GM13977 (cell line): ENCODE measurements around the gene ZNF699.
"Not testable (repeated sequence)": the region's sequence is repeated elsewhere in the genome, so short reads cannot be mapped to it uniquely, and the experiment has no call there.

Experiments used
- DNase-seq: peaks from one replicate; pipeline ENCODE4 v3.0.0; 2012; ENCODE audit warnings: low spot score
- in situ Hi-C: fragments of 300-500 bp; cut with MboI; formaldehyde crosslinking; loops from one replicate; pipeline ENCODE4 v1.12.0; 2022; ENCODE audit warnings: low sequenced_read_pairs, low pct_unique_long_range_greater_than_20kb, mixed read lengths, inconsistent platforms; ENCODE audit not compliant: unreplicated experiment
- TF ChIP-seq, protein P1 (sequence below): IDR thresholded peaks from 2 replicates; pipeline ENCODE4 v1.5.1; 2012; ENCODE audit warnings: mild to moderate bottlenecking, control low read depth; ENCODE audit not compliant: insufficient read depth; ENCODE audit errors: extremely low read depth, missing control alignments

ZNF699 gene

GRCh38 chr19:9345005-9345404 lies 35.4 kb upstream of the ZNF699 start:
- TF ChIP-seq, protein P1, sequence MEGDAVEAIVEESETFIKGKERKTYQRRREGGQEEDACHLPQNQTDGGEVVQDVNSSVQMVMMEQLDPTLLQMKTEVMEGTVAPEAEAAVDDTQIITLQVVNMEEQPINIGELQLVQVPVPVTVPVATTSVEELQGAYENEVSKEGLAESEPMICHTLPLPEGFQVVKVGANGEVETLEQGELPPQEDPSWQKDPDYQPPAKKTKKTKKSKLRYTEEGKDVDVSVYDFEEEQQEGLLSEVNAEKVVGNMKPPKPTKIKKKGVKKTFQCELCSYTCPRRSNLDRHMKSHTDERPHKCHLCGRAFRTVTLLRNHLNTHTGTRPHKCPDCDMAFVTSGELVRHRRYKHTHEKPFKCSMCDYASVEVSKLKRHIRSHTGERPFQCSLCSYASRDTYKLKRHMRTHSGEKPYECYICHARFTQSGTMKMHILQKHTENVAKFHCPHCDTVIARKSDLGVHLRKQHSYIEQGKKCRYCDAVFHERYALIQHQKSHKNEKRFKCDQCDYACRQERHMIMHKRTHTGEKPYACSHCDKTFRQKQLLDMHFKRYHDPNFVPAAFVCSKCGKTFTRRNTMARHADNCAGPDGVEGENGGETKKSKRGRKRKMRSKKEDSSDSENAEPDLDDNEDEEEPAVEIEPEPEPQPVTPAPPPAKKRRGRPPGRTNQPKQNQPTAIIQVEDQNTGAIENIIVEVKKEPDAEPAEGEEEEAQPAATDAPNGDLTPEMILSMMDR, result no peak
- in situ Hi-C loops, result no loop called here
- no peak for DNase-seq

DNA sequence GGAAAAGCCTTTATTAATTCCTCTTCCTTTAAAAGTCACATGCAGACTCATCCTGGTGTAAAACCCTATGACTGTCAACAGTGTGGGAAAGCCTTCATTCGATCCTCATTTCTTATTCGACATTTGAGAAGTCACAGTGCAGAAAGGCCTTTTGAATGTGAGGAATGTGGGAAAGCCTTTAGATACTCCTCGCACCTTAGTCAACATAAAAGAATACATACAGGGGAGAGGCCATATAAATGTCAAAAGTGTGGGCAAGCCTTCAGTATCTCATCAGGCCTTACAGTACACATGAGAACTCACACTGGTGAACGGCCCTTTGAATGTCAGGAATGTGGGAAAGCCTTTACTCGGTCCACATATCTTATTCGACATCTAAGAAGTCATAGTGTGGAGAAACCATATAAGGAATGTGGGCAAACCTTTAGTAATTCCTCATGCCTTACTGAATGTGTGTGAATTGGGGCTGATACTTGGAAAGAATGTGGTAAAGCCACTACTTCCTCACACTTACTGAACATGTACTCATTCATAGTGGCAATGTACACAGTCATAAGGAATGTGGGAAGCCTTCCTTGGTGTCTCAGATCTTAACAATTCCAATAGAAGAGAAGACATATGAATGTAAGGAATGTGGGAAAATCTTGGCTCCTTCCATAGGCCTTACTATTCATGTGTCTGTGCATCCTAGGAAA lies 33.1 kb upstream of the ZNF699 start:
- in situ Hi-C loops, result no loop called here
- no peak for DNase-seq
- TF ChIP-seq, protein P1, result no peak

GRCh38 chr19:9329999-9330398 lies 20.4 kb upstream of the ZNF699 start:
- DNase-seq, result no peak
- in situ Hi-C loops, result no loop called here
- TF ChIP-seq, protein P1, result no peak

DNA sequence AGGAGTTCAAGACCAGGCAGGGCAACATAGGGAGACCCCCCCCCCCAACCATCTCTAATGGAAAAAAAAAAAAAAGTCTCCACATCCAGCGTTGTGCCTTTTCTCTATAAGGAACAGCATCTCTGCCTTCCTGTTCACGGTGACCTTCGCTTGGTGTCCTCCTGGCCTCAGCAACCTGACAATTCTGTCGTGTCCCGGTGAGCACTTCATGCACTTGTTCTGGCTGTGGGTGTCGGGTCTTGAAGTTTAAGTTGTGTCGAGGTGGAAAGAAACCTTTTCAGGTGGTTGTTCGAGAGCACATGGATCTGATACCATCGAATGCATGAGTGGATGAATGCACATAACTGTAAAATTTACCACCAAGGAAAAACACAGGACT lies 14.9 kb upstream of the ZNF699 start:
- no peak for DNase-seq
- TF ChIP-seq, protein P1, result no peak
- in situ Hi-C loops, result loop anchor here (25.0 kb wide), 1 partner anchor 463 kb away; no protein-coding TSS in a partner anchor

GRCh38 chr19:9323919-9324583 lies 14.4 kb upstream of the ZNF699 start, which contains the start of gene ZNF559:
Gene ZNF559, plus strand, starts transcription at chr19:9324179. Its CDS starts 14,371 bp downstream, at chr19:9338550.
- DNase-seq, result peak; percentile 94
- in situ Hi-C loops, result loop anchor here (25.0 kb wide), 1 partner anchor 463 kb away; no protein-coding TSS in a partner anchor
- TF ChIP-seq, protein P1, result peak; percentile 17

DNA sequence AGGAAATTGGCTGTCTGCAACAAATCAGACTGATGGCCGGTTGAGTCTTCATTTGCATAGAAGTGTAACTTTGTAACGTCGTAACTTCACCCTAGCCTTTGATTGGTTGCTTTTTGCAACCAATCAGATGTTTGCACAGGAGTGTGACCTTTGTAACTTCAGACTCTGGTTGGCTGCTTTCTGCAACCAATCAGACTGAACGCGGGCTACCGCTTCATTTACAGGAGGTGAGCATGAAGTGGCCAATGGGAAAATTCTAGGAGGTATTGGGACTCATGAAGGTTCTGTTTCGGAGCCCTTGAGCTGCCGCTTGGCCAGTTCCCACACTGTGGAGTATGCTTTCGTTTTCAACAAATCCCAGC lies 13.9 kb upstream of the ZNF699 start:
- in situ Hi-C loops, result loop anchor here (25.0 kb wide), 1 partner anchor 464 kb away; no protein-coding TSS in a partner anchor
- DNase-seq, result peak; percentile 46

GRCh38 chr19:9322201-9322600 lies 12.6 kb upstream of the ZNF699 start:
- in situ Hi-C loops, result loop anchor here (25.0 kb wide), 1 partner anchor 465 kb away; no protein-coding TSS in a partner anchor
- not testable (repeated sequence) for DNase-seq

More for the DNA sequence above, 13.9 kb upstream of the ZNF699 start:
- TF ChIP-seq, protein P1, result no peak

DNA sequence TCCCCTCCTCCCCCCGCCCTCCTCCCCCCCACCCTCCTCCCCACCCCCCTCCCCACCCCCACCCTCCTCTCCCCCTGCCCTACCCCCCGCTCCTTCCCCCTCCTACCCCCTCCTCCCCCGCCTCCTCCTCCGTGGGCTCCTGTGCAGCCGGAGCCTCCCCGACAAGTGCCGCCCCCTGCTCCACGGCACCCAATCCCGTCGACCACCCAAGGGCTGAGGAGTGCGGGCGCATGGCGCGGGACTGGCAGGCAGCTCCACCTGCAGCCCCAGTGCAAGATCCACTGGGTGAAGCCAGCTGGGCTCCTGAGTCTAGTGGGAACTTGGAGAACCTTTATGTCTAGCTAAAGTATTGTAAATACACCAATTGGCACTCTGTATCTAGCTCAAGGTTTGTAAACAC lies 12.1 kb upstream of the ZNF699 start:
- in situ Hi-C loops, result loop anchor here (25.0 kb wide), 1 partner anchor 466 kb away; no protein-coding TSS in a partner anchor
- not testable (repeated sequence) for DNase-seq
